ENCODE measurements around the gene TBCEL. TPM values are rescaled to one million over a fixed set of nuclear protein-coding genes. Genes with fewer than 3 reads are reported as not detected.
A peak's percentile ranks its signal among the peaks of the same experiment; 100 is the strongest.

Gene TBCEL
- total RNA-seq, 2 donors from 2014 or later: 7.5 to 10.1 TPM

DNA sequence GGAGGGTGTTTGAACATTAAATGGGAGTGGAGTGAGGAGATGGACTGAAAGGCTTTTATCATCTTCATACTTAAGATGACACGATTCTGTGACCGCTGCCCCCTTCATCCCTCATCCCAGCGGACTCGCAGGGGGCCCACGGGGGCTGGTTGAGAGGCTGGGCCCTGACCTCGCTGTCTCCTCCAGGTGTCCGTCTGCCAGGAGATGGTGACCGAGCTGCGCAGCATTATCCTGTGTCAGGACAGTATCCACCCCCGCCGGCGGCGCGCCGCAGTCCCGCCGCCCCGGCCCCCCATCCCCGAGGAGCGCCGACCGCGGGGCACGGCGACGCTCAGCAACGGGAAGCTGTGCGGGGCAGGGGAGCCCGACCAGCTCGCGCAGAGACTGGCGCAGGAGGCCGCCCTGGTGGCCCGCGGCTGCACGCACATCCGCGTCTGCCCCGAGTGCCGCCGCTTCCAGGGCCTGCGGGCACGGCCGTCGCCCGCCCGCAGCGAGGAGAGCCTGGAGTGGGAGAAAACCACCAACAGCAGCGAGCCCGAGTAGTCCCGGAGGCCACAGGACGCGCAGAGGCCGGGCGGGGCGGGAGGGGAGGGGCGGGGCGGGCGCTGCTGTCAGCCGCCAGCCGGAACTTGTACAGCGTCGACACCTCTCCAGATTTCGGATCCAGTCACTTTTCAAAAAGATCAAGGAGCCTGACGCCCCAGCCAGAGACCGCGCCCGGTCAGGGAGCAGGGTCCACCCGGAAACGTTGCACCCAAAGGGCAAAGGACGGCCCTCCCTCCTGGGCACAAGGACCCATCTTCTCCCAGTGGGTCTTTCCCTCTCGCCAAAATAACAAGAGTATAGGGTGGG, 38.0 kb upstream of the TBCEL start:
- no peak overlapping the region for H3K27ac ChIP-seq
- TF ChIP-seq, protein P1, sequence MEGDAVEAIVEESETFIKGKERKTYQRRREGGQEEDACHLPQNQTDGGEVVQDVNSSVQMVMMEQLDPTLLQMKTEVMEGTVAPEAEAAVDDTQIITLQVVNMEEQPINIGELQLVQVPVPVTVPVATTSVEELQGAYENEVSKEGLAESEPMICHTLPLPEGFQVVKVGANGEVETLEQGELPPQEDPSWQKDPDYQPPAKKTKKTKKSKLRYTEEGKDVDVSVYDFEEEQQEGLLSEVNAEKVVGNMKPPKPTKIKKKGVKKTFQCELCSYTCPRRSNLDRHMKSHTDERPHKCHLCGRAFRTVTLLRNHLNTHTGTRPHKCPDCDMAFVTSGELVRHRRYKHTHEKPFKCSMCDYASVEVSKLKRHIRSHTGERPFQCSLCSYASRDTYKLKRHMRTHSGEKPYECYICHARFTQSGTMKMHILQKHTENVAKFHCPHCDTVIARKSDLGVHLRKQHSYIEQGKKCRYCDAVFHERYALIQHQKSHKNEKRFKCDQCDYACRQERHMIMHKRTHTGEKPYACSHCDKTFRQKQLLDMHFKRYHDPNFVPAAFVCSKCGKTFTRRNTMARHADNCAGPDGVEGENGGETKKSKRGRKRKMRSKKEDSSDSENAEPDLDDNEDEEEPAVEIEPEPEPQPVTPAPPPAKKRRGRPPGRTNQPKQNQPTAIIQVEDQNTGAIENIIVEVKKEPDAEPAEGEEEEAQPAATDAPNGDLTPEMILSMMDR (IDR thresholded peaks at IDR 0.05): no peak
- no peaks in the 10 kb centered on the region for H3K4me1 ChIP-seq
- H3K9ac ChIP-seq (ENCODE audit: low read depth in 2 of 2, low read length in 2 of 2): peak overlapping the region in 1 of 2 donors; percentile 43
- no peaks in the 10 kb centered on the region for H3K9me3 ChIP-seq
- H3K27me3 ChIP-seq: no peaks in the 10 kb centered on the region
- DNase-seq: peak; percentile 38
- H3K4me3 ChIP-seq: peak overlapping the region; percentile 30
- intact Hi-C loops (cut with DNase I): no loop called here
- H3K36me3 ChIP-seq: no peaks in the 10 kb centered on the region

DNA sequence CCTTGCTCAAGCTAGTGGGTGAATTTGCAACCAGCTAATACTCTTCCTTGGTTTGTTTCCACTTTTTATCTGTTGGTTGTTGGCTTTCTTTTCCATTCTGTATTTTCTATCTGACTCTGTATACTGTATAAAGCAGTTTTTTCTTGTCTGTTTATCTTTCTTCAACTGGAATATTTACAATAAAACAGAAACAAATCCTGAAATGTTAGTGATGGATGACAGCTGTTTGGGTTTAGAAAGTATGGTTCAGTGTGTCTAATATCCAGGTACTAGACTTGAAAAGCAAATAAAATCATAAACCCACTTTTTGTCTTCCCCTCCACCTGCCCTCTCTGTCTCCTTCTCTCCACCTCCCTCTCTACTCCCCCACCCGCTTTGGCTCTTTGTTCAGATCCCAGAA, 35.3 kb upstream of the TBCEL start:
- no peak overlapping the region for H3K9ac ChIP-seq (ENCODE audit: low read depth in 2 of 2, low read length in 2 of 2)
- H3K9me3 ChIP-seq: no peaks in the 10 kb centered on the region
- H3K36me3 ChIP-seq: no peaks in the 10 kb centered on the region
- TF ChIP-seq, protein P1 (IDR thresholded peaks at IDR 0.05): no peak
- no peaks in the 10 kb centered on the region for H3K27me3 ChIP-seq
- H3K4me1 ChIP-seq: no peaks in the 10 kb centered on the region
- DNase-seq: no peak
- no peak overlapping the region for H3K27ac ChIP-seq
- intact Hi-C loops (cut with DNase I): no loop called here
- no peak overlapping the region for H3K4me3 ChIP-seq

DNA sequence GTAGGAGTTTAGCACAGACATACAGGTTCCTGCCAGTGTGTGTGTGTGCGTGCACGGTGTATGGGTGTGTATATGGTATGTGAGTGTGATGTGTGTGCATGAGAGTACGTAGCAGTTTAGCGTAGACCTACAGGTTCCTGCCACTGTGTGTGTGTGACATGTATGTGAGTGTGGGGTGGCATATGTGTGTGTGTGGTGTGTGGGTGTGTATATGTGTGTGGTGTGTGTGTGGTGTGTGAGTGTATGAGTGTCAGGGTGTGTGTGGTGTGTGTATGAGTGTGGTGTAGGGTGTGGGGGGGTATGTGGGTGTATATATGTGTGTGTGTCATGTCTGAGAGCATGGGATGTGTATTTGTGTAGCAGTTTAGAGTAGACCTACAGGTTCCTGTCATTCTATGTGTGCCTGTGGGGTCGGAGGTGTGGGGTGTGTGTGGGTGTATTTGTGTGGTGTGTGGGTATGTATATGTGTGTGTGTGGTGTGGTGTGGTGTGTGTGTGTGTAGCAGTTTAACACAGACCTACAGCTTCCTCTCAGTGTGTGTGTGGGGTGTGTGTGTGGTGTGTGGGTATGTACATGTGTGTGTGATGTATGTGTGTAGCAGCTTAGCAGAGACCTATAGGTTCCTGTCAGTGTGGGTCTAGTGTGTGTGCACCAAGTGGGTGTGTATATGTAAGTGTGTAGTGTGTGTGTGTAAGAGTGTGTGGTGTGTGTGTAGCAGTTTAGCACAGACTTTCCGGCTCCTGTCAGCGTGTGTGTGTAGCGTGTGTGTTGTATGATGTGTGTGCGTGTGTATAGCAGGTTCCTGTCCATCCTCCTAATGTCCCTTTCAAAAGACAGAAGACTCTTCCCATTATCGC, 31.8 kb upstream of the TBCEL start:
- Histone ChIP-seq H3K27ac (no peak overlapping the region), H3K36me3 (no peaks in the 10 kb centered on the region), H3K9ac (ENCODE audit: low read depth in 2 of 2, low read length in 2 of 2) (no peak overlapping the region), H3K4me1 (no peaks in the 10 kb centered on the region), H3K27me3 (no peaks in the 10 kb centered on the region), H3K4me3 (no peak overlapping the region), H3K9me3 (no peaks in the 10 kb centered on the region)
- intact Hi-C loops (cut with DNase I): no loop called here
- TF ChIP-seq, protein P1 (IDR thresholded peaks at IDR 0.05): no peak
- no peak for DNase-seq

DNA sequence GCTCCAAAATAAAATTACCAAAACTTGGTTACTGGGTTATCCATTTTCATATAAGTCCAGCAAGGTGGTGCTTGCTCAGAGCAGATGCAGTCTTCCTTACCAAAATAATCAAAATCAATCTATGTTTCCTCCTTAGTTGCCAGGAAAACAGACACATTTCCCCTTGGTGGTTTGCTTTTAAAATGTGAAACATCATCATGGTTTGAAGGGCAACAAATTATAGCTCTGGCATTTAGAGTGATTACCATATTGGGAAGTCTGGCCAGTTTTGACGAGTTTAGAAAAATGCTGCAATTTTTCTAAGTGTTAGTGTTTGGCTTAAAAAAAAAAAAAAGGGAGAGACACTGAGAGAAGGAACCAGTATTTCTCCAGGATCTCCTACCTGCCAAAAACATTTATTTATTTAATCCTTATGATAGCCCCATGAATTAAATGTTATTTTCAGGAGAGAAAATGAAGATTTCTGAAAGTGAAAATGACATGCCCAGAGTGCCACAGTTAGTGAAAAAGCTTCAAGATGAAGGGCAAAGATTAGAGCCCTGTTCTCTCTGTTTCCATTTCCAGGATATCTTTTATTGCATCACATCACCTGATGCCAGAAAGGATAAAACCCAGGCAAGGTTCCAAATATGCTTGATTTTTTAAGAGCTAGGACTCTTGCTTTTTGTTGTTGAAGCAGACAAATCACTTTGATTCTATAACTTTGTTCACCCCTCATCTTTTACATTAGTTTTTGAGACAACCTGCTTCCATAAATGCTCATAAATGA, 29.6 kb upstream of the TBCEL start:
- Histone ChIP-seq H3K4me3 (no peak overlapping the region), H3K9ac (ENCODE audit: low read depth in 2 of 2, low read length in 2 of 2) (no peak overlapping the region), H3K4me1 (no peaks in the 10 kb centered on the region), H3K9me3 (no peaks in the 10 kb centered on the region), H3K27me3 (no peaks in the 10 kb centered on the region), H3K36me3 (no peaks in the 10 kb centered on the region), H3K27ac (no peak overlapping the region)
- TF ChIP-seq, protein P1 (IDR thresholded peaks at IDR 0.05): no peak
- DNase-seq: no peak
- intact Hi-C loops (cut with DNase I): no loop called here

DNA sequence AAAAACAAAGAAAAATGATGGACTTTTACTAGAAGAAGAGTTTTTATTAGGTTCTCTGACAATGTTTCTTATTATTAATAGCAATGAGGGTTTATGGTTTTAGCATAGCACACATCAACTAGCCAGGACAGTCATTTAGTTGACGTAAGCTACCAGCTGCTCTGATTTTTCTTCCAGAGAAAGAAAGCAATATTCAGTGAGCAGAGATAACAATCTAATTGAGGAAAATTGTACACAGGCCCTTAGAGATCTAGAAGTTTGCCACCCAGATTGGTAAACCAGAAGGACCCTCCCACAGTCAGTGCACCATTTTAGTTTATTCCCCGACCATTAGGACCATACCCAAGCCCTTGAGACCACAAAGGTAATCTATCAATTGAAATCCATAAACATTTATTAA, 28.7 kb upstream of the TBCEL start:
- no peak overlapping the region for H3K27ac ChIP-seq
- intact Hi-C loops (cut with DNase I): no loop called here
- H3K4me3 ChIP-seq: no peak overlapping the region
- no peaks in the 10 kb centered on the region for H3K27me3 ChIP-seq
- H3K4me1 ChIP-seq: no peaks in the 10 kb centered on the region
- TF ChIP-seq, protein P1 (IDR thresholded peaks at IDR 0.05): no peak
- no peaks in the 10 kb centered on the region for H3K9me3 ChIP-seq
- no peak overlapping the region for H3K9ac ChIP-seq (ENCODE audit: low read depth in 2 of 2, low read length in 2 of 2)
- no peak for DNase-seq
- H3K36me3 ChIP-seq: no peaks in the 10 kb centered on the region

Data from colonic mucosa (tissue), 4 donors.